GM18519 (cell line): ENCODE data around the gene CEP78.
"Not testable (repeated sequence)": the region's sequence is repeated elsewhere in the genome, so short reads cannot be mapped to it uniquely, and the experiment has no call there.

Experiments
- ATAC-seq: cut with Tn5 transposase; IDR thresholded peaks from one replicate; pipeline ENCODE4 v1.9.1; 2021; ENCODE audit warnings: mild to moderate bottlenecking, moderate library complexity; ENCODE audit not compliant: unreplicated experiment, low FRiP score

CEP78 gene

DNA sequence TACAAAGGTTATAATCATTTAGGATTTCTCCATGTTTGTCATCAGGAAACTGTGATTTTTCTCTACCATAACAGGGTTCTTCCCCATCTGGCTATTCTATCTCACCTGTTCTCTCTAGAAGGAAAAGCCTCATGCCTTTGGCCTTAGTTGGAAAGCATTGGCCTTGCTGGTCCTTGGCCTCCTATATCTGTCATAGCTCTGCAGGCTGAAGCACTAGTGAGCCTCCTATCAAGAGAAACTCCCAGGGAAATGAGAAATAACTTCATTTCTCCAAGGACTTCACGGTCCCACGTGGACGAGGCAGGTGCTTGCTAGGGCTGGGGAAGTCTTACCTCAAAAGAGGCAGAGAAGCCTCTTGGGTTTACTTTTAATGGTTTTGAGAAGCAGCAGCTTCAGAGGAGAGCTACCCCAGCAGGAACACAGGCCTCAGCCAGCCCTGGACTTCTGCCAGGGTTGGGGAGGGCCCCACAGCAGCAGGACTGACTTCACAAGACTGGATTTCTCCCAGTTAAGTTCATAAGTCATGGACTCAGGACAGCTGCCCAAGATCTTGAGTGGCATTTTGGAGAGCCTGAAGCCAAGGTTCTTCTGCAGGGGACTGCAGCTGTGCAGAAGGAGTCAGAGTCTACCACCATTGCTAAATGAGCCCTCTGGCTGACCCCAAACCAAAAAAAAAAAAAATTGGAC lies 45.2 kb downstream of the CEP78 start:
- no peak for ATAC-seq

DNA sequence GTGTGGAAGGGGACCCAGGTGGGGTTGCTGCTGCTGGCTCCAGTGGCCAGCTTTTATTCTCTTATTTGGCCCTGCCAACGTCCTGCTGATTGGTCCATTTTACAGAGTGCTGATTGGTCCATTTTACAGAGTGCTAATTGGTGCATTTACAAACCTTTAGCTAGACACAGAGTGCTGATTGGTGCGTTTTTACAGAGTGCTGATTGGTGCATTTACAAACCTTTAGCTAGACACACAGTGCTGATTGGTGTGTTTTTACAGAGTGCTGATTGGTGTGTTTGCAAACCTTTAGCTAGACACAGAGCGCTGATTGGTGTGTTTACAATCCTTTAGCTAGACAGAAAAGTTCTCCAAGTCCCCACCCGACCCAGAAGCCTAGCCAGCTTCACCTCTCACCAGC lies 48.3 kb downstream of the CEP78 start:
- not testable (repeated sequence) for ATAC-seq

DNA sequence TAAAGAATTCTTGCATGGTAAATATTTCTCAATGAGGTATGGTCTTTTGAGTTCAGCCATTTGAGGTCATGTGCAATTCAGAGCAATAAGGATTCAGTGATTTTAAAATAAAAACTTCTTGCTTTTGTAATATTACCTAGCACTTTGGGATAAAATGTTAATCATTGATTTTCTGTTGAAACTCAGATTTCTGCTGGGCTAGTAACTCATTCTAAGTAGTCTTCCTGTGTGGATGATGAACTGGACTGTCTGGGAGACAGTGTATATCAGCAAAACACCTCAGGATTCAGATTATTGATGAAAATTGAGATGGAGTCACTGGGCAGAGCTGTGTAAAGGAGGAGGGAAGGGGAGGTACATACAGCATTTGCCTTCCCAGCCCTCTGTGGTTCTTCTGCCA lies 50.2 kb downstream of the CEP78 start:
- ATAC-seq: no peak

DNA sequence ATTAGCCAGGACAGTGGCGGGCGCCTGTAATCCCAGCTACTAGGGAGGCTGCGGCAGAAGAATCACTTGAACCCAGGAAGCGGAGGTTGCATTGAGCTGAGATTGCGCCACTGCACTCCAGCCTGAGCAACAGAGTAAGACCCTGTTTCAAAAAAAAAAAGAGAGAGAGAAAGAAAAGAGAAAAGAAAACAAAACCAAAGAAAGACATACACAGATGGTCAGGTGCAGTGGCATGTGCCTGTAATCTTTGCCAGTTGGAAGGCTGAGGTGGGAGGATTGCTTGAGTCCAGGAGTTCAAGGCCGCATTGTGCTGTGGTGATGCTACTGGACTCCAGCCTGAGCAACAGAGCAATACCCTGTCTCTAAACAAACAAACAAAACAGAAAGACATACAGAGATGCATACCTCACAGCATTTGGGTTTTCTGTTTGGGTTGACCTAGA lies 51.1 kb downstream of the CEP78 start:
- no peak for ATAC-seq

DNA sequence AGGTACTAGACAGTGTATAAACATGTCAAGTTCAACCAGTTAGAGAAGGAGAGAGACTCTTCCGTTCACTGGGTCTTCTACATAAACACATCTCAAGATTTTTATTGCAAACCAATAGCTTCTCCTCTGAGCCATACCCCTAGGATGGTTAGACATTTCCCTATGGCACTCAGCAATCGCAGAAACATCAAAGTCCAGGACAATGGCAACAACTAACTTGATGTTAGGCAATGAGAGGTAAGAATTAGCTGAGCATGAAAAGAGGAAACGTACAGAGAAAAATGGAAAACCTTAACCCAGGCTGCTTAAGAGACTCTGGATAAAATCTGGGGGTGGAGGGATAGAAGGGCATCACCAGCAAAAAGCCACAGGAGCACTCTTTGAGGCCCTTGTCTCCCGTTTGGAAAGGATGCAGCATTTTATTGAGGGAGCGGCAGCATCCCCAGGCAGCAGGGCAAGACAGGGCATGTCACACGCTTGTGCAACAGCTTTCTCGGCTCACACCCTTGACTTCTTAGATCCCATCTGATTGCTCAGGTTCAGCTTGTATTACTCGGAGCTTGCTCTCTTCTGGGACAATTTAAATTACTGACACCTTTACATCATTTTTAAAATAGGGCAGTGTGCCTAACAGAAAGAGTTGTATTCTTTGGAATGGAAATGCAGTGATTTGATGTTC lies 52.5 kb downstream of the CEP78 start:
- ATAC-seq: no peak

DNA sequence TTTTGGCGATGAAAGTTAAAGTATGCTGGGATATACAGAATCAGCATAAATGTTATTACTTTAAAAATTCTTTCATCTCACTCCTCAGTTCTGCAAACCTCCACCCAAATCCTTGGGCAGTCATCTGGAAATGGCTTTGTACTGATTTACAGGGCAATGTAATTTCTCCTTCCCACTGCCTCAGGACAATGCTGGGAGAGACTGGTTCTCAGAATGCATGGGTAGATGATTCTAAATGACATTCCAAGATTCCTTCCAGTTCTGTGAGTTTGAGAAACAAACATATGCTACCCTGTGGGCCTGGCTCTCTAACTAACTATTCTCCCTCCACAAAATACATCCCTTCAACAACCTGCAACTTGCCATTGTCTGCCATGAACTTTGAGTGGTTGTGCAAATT lies 53.6 kb downstream of the CEP78 start:
- ATAC-seq: no peak

DNA sequence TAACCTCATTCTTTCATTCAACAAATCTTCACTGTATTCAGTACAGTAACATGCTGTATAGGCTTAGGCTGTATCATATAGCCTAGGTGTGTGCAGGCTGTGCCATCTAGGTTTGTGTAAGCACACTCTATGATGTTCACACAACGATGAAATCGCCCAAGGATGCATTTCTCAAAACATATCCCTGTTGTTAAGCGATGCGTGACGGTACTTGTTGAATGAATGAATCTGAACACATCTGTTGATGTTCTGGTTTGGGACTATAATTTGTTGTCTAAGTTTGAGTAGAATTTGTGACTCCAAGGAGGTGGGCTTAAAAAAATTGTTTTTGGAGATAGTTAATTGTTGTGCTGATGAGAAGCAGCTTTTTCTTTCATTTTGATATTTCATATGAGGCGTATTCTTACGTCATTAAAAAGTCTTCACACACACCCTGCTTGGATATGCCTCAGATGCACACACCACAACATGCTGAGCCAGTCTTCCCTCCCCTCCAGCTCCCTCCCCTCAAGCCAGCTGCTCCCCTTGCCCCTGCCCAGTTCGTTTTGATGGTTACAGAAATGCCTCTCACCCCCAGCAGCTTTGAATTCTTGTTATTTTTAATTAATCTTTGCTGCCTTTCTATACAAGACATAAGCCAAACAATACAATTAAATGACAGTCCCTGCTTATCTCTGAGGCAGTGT lies 55.5 kb downstream of the CEP78 start:
- no peak for ATAC-seq

DNA sequence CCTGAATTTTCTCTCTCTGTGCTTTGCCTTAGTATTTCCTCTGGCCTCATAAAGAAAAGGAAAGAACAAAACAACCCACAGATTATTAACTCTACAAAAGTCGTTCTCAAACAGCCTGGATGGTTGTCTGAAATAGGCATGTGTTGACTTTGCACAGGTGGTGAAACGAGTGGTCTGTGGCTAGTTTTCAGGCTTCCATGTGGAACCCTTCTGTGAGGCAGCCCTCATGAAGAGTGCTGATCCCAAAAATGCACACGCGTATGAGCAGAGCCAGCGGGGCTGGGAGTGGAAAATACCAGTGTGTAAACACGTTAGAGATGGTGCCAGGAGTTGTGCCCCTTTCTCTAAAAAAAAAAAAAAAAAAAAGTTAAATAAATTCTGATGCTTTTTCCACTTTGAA lies 56.2 kb downstream of the CEP78 start:
- ATAC-seq: no peak

DNA sequence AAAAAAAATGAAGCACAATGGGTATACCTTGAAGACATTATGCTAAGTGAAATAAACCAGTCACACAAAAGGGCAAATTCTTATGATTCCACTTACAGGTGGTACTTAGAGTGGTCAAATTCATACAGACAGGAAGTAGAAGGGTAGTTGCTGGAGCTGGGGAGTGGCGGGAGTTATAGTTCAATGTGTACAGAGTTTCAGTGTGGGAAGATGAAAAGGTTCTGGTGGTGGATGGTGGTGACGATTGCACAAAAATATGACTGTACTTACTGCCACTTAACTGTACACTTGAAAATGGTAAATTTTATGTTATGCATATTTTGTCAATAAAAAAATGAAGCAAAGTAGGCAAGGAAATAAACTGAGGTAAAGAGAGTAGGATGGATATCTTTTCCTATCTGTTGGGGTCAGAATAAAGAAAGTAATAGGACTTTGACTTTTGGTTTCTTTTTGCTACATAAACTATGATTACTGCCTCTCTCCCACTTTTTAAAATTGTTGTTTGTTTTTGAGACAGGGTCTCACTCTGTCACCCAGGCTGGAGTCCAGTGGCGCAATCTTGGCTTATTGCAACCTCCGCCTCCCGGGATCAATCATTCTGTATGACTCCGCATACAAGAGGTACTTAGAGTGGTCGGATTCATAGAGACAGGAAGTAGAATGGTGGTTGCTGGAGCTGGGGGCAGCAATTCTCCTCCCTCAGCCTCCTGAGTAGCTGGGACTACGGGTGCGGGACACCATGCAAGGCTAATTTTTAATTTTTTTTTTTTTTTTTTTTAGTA lies 57.0 kb downstream of the CEP78 start:
- ATAC-seq: no peak

DNA sequence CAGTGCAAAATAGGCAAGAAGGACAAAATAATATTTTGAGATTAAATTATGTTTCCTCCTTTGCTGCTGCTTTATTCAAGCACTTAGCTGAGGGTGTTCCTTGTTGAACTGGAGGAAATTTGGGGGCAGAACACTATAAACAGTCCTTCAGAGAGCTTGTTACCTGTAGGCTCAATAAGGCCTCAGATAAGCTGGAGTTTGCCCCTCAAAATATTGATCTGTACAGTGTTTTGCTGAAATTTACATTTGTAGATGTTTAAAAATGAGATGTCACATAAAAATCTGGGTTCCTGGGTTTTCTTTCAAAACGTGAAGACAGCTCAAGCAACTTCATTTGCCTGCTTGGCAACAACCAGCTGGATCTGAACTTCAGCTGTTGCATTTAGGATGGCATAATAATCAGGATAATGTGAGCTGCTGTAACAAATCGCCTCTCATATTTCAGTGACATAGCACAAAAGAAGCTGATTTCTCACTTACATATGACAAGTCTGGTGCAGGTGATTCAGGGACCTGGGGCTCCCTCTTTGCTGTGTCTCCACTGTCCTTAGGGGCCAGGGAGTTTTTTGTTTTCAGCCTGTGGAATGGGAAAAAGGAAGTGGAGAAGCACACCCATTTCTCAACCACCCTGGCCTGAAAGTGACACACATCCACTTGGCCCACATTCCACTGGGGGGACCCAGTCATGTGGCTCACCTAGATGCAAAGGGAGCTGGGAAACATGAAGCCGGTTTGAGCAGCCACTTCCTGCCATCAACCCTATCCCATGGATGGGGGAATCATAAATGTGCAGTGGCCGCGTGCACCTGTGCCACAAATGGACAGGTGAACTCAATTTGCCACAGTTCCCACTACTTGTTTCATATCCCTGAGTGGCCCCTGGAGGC lies 58.7 kb downstream of the CEP78 start:
- no peak for ATAC-seq

DNA sequence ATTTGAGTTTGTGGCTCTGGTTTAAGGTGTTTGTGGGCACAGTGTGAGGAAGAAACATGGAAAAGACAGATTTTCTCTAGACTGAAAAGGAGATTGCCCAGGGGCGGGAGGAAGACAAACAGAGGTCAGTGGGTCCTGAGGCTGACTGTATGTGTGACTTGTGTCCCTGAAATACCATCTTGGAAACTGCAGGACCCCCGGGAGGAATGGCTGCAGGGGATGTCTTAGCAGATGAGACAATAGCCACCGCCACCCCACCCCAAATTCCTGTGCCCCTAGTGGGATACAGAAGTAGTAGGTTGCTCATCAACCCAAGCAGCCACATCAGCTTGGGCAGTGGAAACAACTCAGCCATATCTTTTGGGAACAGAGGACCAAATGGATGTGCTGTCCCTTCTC lies 59.3 kb downstream of the CEP78 start:
- ATAC-seq: no peak

DNA sequence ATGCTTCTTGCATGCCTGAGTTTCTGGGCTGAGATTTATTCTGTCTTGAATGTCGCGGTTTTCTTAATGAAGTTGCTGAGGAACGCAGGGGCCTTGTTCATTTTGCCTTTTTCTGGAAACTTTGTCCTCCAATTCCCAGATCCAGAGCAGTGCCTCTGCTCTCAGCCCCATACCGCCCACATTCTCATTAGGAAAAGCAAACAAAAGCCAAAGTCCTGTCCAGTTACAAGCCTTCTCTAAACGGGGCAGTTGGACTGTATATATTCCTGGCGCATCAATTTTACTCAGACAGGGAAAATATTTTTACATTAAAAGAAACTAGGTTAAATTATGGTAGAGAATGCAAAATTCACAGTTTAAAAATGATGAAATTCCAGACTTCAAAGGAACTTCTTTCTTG lies 59.9 kb downstream of the CEP78 start:
- no peak for ATAC-seq

DNA sequence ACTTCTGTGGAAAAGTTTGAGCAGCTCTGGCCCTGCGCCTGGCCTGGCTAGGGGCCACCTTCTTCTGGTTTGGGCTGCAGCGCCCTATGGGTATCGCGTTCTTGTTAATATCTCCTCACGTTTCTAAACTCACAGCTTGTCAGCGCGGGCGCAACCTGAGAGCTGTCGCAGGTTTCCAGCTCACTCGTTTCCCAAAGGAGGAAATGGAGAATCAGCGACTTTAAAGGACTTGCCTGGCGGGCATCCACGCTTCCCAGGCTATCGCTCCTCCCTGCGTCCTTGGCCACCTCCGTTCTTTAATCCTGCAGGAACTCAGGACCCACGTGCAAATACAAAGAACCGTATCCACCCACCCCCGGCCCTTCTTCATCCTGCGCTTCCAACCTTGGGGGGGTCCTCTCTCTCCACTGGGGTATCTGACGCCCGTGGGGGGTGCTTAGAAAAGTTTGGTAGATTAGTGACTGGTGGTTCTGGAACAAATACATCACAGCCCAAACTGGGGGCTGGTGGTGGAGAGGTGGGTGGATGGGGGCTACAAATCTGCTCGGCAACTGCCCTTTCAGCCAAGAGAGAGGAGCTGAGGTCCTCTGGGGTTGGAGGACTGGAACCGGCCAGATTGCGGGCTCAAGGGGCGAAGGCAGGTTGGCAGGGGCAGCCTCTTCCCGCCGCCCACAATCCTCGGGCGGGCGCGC lies 60.5 kb downstream of the CEP78 start:
- ATAC-seq: no peak

DNA sequence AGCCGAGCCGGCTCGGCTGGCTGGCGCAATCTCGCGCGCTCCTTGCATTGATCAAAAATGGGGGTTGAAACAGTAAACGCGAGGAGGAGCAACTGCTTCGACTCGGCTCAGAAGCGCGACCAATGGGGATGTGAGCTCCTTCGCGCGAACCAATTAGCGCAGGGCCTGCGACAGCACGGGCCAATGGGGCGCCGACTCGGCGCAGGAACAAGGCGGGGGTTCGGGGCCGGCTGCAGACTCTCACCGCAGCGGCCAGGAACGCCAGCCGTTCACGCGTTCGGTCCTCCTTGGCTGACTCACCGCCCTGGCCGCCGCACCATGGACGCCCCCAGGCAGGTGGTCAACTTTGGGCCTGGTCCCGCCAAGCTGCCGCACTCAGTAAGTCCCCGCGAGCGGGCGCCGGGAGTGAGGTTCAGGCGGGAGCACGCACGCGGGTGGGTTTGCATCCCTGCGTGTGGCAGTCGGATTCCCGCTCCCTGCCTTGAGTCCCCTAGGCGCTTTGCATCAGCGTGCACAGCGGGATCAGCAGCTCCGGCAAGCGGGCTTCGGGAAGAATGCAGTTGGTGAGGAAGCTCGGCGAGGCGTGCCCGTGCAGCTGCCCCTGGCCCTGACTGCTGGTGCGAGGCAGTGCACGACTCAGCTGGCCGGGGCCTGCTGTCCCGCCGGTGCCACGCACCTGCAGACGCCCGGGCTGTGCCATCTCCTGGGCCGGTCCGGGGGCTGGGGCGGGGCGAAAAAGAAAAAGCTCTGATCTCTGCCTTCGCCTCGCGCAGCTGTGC lies 61.2 kb downstream of the CEP78 start, which contains the start of gene PSAT1:
TSS of gene PSAT1 (plus strand) at position 233 of the 779 bp plus-strand sequence. CDS start at position 319, 86 bp downstream.
- peak; percentile 99 for ATAC-seq

DNA sequence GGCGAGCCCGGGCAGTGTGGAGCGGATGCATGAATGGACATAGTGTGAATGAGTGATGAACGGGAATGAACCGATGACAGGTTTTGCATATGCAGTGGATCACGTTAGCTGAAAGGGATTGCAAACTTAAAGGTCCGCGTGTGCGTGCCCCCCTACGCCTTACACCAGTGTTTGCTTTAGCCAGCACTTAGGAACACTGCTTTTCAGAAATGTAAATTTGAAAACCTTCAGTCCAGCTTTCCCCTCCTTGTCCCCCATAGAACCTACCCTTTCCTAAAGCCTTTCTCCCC lies 61.7 kb downstream of the CEP78 start:
- ATAC-seq: peak; percentile 35

DNA sequence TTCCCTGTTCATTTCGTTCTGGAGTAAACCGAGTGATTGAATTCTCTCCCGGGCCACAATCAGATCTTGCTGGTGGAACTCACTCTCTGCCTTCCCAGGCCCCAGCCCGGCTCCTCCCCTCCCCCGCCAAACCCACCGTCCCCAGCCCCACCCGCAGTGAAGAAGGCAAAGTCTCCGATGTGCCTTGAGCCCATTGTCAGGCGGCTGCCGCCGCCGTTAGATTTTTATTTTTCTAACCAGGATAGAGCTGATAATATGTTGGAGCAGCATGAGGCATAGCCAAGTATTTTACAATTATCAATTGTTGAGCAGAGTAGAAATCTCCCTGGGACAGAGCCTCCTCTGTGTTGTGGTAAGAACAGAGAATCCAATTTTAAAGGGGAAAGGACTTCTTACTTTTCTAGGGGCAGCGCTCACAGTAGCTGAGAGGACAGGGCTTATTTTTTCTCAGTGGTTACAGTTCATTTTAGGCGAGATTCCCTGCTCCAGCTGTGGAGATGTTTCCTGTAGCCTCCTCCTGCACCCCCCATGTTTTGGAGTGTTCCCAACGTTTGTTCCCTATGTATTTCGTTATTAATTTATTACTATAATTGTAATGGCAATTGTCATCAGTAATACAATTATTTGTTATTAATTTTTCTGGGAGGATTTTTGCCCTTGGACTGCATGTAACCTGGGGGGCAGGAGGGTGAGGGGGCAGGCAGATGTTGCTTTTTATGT lies 62.3 kb downstream of the CEP78 start:
- ATAC-seq: no peak

DNA sequence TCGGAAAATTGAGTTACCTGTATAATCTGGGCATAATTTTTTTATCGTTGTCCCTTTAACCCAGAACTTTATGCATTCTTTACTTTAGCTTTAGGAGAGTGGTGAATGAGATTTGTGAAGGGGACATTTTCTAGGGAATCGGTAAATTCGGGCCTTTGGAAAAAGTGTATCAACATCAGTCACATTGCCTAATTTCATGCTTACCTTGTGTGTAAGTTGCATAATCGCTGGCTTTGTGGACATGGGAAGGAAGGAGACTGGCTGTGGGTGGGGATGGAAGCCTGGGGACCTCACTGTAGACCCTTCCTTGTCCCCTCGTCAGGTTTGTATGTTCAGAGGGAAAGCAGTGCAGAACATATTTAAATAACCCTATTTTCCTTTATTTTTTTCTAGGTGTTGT lies 64.3 kb downstream of the CEP78 start:
- ATAC-seq: no peak

DNA sequence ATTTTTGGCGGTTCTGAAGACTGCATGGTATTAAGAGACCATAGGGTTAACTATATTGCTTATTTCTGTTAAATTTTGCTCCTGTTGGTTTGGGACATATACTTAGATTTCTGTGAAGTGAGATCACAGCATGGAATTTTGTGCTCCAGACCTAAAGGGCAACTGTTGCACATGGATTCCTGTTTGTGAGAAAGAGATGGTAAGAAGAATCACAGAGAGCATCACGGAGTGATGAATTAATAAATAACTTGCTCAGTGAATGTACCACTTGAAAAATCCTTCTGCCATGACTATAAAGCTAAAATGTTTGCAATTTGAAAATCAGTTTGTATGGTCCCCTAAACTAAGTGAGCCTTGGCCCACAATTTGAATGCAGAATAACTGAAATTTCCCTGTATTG lies 65.6 kb downstream of the CEP78 start:
- no peak for ATAC-seq
